HS-27A (cell line): Measurements from ENCODE around the gene ELAVL3.
"Not testable (repeated sequence)": the region's sequence is repeated elsewhere in the genome, so short reads cannot be mapped to it uniquely, and the experiment has no call there.

Experiments
- DNase-seq: peaks from one replicate; pipeline ENCODE4 v3.0.0-alpha.2; 2012; ENCODE audit warnings: low read depth, missing footprints

ELAVL3 gene

DNA sequence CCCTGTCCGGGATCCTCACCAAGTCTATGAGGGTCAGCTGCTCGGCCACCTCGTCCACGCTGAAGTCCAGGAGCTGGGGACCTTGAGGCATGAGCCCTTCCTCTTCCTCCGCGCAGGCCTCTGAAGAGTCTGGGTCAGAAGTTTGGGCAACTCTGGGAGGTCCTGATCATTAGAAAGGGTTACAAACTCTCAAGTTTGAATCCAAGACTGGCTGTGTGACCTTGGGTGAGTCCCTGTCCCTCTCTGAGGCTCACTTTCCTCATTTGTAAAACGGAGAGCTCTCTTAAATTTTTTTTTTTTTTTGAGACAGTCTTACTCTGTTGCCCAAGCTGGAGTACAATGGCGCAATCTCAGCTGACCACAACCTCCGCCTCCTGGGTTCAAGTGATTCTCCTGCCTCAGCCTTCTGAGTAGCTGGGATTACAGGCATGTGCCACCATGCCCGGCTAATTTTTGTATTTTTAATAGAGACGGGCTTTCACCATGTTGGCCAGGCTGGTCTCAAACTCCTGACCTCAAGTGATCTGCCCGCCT, 74.1 kb downstream of the ELAVL3 start:
- not testable (repeated sequence) for DNase-seq

DNA sequence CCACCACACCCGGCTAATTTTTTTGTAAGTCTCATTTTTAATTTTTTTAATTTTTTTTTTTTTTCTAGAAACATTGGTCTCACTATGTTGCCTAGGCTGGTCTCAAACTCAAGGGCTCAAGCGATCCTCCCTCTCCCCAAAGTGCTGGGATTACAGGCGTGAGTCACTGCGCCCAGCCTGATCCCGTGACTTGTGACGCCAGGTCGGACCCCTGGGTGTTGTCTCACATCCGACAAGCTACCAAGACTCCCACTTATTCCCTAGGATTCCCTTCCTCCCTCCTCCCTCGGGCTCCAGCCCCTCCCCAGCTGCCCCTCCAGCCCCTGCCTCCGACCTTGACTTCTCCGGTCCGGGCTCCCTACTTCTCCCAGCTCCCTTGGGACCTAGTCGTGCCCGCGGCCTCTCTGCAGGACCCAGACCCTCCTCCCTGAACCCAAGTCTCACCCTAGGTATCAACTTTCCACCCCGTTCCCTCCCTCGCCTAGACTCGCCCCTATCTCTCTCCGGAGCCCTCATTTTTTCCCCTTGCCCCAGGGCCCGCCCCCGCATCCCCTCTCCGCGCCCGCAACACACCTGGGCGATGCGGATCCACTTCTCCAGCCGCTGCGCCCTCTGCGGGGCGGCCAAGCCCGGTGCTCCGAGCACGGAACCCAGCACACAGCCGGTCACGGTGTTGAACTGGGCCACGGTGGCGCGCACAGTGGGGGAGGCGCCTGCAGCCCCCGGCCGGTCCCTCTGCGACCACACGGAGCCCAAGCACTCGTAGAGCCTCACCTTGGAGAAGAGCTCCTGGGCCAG, 74.8 kb downstream of the ELAVL3 start:
- no peak for DNase-seq

DNA sequence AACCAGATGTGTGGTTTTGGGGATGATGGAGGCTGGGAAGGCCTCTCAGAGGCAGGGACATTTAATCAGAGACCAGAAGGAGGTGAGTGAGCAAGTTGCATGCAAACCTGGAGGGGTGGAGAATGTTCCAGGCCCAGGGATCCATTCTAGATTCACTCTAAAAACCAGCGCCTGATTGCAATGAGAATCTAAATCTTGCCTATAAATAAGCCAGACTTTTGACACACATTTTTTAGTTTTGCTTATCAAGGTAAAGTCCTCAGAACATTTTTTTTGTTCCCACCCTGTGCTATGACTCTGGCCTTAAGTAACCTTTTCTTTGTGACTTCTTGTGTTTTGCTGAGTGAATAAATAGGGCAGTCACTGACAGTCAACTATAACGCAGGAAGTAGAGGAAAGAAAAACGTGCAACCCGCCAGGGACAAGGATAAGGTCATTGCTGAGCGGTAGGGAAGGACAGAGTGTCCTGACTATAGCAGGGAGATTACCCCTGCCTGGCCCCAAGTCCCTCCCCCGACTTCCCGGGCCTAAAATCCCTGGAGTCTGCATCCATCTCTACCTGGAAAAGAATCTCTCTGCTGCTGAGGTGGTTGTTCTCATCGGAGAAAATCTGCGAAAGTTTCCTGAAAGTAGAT, 76.1 kb downstream of the ELAVL3 start:
- DNase-seq = no peak

DNA sequence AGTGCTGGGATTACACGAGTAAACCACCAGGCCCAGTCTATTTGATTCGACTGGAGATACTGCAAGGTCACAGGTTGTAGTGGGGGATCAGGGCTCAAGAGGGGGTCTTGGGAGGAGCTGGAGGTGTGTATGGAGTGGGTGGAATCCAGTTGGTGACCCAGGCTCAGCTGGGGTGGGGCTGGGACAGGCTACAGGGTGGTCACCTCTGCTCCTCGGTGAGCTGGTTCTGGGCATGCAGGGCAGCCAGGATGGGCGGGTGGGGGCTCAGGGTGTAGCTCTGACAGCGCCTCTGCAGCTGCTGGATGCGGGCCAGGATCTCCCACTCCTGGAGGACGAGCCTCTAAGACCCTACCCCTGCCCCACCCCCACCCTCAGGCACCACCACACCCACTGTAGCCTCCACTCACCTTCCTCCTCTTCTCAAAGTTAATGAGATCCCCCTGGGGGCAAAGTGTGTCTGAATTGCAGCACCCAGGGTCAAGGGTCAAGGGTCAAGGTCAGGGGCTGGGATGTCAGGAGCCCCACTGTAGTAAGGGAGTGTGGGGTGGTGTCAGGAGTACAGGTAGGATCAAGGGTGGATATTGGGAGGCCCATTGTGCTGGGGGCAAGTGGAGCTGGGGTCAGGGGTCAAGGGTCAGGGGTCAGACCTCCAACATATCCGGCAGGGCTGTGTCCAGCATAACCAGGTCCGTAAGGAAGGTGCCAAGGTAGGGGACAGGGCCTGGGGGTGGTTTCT, 78.9 kb downstream of the ELAVL3 start:
- no peak for DNase-seq
